ENCODE measurements around the gene SLC5A6. TPM values are rescaled to one million over a fixed set of nuclear protein-coding genes. Genes with fewer than 3 reads are reported as not detected.

The SLC5A6 gene
- total RNA-seq, 1 experiment from 2014 or later = 49.0 TPM

DNA sequence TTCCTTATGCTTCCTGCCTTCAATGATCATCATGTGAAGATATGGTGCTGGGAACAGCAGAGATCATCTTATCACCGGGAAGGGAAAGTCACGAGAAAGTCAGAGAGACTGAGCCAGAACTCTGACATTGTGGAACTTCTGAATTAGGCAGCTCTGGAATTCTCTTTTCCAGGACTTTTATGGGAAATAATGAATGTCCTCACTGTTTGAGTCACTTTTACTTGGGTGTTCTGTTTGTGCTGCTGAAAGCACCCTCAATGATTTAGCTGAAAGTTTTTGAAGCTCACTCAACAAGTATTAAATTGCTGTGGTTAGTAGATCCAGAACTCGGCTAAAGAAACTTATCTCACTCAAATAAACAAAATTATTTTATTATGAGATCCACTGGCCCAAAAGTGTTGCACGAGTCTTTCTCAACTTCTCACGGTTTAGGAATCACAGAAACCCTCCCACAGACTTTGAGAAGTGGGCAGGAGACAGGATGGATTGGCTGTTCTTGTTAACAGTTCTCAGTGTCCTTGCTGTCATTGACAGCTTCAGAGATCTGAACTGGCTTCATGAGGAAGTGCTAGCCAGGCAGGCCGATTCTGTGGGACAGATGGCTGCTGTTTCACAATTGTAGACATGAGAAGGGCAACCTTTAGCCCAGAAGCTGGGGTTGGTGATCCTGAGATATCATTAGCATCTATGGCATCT, 26.6 kb downstream of the SLC5A6 start:
- Histone ChIP-seq H4K20me1 (ENCODE audit: insufficient read depth) (no peaks in the 10 kb centered on the region), H3K4me1 (replicated peaks; ENCODE audit: insufficient read depth) (peaks cover 9% of the 10 kb centered on the region; the same call in 1 of the 2 replicates), H3K4me3 (no peak overlapping the region), H3K27me3 (ENCODE audit: insufficient read depth, low read depth) (no peaks in the 10 kb centered on the region), H3K9me2 (ENCODE audit: insufficient read depth) (no peaks in the 10 kb centered on the region), H3K27ac (no peak overlapping the region), H3K4me2 (peak overlapping the region; percentile 26), H3K9me3 (ENCODE audit: insufficient read depth, low read depth) (no peaks in the 10 kb centered on the region), H3F3A (ENCODE audit: insufficient read depth, low read depth) (no peaks in the 10 kb centered on the region; the same call in 1 of the 2 replicates), H3K36me3 (ENCODE audit: low read depth) (no peaks in the 10 kb centered on the region), H3K79me2 (ENCODE audit: low read depth) (no peaks in the 10 kb centered on the region), H2AFZ (peak overlapping the region; percentile 61)
- intact Hi-C loops (cut with micrococcal nuclease; ENCODE audit: unreplicated experiment) = no loop called here
- DNase-seq = no peak
- BruUV-seq (replicated peaks) = no TSS peak
- CTCF ChIA-PET = no interaction called here
- POLR2A ChIA-PET (ENCODE audit: unreplicated experiment) = interaction anchor here (0.7 kb wide), 1 partner anchor 108 kb away, joined by 3 read pairs; no protein-coding TSS in a partner anchor
- TF ChIP-seq, protein P1, sequence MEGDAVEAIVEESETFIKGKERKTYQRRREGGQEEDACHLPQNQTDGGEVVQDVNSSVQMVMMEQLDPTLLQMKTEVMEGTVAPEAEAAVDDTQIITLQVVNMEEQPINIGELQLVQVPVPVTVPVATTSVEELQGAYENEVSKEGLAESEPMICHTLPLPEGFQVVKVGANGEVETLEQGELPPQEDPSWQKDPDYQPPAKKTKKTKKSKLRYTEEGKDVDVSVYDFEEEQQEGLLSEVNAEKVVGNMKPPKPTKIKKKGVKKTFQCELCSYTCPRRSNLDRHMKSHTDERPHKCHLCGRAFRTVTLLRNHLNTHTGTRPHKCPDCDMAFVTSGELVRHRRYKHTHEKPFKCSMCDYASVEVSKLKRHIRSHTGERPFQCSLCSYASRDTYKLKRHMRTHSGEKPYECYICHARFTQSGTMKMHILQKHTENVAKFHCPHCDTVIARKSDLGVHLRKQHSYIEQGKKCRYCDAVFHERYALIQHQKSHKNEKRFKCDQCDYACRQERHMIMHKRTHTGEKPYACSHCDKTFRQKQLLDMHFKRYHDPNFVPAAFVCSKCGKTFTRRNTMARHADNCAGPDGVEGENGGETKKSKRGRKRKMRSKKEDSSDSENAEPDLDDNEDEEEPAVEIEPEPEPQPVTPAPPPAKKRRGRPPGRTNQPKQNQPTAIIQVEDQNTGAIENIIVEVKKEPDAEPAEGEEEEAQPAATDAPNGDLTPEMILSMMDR (conservative IDR thresholded peaks at IDR 0.05) = no peak
- no peak for TF ChIP-seq EZH2 (IDR thresholded peaks at IDR 0.05; ENCODE audit: low read depth)

DNA sequence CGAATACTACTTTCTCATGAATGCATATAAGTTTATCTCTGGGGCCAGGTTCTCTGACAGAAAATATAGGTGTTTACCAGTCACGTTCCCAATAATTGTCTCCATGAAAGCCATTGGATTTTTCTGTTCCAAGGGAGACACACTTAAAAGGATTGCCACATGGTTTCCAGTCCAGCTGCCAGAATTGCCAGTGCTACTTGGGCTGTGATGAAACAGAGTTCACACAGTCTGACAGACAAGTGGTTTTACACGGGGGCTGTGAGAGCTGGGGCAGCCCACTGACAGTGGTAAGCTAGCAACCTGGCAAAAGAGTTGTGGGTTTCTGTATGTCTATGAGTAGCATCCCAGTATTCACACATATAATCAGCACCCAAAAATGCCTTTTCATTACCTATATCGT, 28.0 kb downstream of the SLC5A6 start:
- Histone ChIP-seq H3K4me2 (no peak overlapping the region), H3K79me2 (ENCODE audit: low read depth) (no peaks in the 10 kb centered on the region), H3F3A (ENCODE audit: insufficient read depth, low read depth) (no peaks in the 10 kb centered on the region; the same call in 1 of the 2 replicates), H2AFZ (no peak overlapping the region), H4K20me1 (ENCODE audit: insufficient read depth) (no peaks in the 10 kb centered on the region), H3K9me3 (ENCODE audit: insufficient read depth, low read depth) (no peaks in the 10 kb centered on the region), H3K36me3 (ENCODE audit: low read depth) (no peaks in the 10 kb centered on the region), H3K4me3 (no peak overlapping the region), H3K4me1 (replicated peaks; ENCODE audit: insufficient read depth) (peaks cover 9% of the 10 kb centered on the region; the same call in 1 of the 2 replicates), H3K9me2 (ENCODE audit: insufficient read depth) (no peaks in the 10 kb centered on the region), H3K27me3 (ENCODE audit: insufficient read depth, low read depth) (no peaks in the 10 kb centered on the region), H3K27ac (no peak overlapping the region)
- CTCF ChIA-PET = interaction anchor here (0.6 kb wide), 1 partner anchor 8 kb away, joined by 3 read pairs; no protein-coding TSS in a partner anchor
- TF ChIP-seq EZH2 (IDR thresholded peaks at IDR 0.05; ENCODE audit: low read depth) = no peak
- TF ChIP-seq, protein P1 (conservative IDR thresholded peaks at IDR 0.05) = no peak
- intact Hi-C loops (cut with micrococcal nuclease; ENCODE audit: unreplicated experiment) = no loop called here
- no peak for DNase-seq
- POLR2A ChIA-PET (ENCODE audit: unreplicated experiment) = no interaction called here
- no TSS peak for BruUV-seq (replicated peaks)

DNA sequence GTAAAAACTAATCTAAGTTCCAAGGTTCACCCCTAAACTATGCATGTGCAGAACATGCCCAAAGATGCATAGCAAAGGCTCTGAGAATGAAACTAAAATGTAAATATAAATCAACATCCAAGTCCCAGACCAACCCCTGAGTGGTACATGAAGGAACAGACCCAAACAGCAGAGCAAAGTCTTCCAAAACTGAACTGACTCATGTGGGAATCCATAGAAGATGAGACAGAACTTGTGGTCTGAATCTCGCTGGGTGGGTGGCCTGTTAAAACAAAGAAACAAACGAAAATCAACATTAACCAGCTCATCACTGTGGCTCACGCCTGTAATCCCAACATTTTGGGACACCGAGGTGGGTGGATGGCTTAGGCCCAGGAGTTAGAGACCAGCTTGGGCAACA, 29.7 kb downstream of the SLC5A6 start:
- no peaks in the 10 kb centered on the region for H3K9me2 ChIP-seq (ENCODE audit: insufficient read depth)
- H3K27ac ChIP-seq = no peak overlapping the region
- H3F3A ChIP-seq (ENCODE audit: insufficient read depth, low read depth) = no peaks in the 10 kb centered on the region; the same call in 1 of the 2 replicates
- ChIA-PET POLR2A (ENCODE audit: unreplicated experiment) (no interaction called here), CTCF (no interaction called here)
- DNase-seq = no peak
- H3K4me1 ChIP-seq (replicated peaks; ENCODE audit: insufficient read depth) = peaks cover 9% of the 10 kb centered on the region; the same call in 1 of the 2 replicates
- H3K36me3 ChIP-seq (ENCODE audit: low read depth) = no peaks in the 10 kb centered on the region
- no peak overlapping the region for H2AFZ ChIP-seq
- H3K9me3 ChIP-seq (ENCODE audit: insufficient read depth, low read depth) = no peaks in the 10 kb centered on the region
- TF ChIP-seq, protein P1 (conservative IDR thresholded peaks at IDR 0.05) = no peak
- no peak for TF ChIP-seq EZH2 (IDR thresholded peaks at IDR 0.05; ENCODE audit: low read depth)
- no TSS peak for BruUV-seq (replicated peaks)
- no peaks in the 10 kb centered on the region for H3K79me2 ChIP-seq (ENCODE audit: low read depth)
- no peak overlapping the region for H3K4me2 ChIP-seq
- no peak overlapping the region for H3K4me3 ChIP-seq
- intact Hi-C loops (cut with micrococcal nuclease; ENCODE audit: unreplicated experiment) = no loop called here
- H4K20me1 ChIP-seq (ENCODE audit: insufficient read depth) = no peaks in the 10 kb centered on the region
- no peaks in the 10 kb centered on the region; the same call in 1 of the 2 replicates for H3K27me3 ChIP-seq (ENCODE audit: insufficient read depth, low read depth)
